GM23338 (cell line): ENCODE data around the gene MRGPRG. TPM values are rescaled to one million over a fixed set of nuclear protein-coding genes. Genes with fewer than 3 reads are reported as not detected.

ENCODE experiments used
- ATAC-seq: fragments of 200-7000 bp; cut with Tn5 transposase; 3 replicates; pipeline ENCODE4 v1.9.1; 2020
- DNase-seq: peaks from one replicate; pipeline ENCODE4 v3.0.0-alpha.2; 2015; ENCODE audit warnings: low spot score
- H2AFZ ChIP-seq: fragments of 200-600 bp; sonication (generic); 2 replicates; pipeline ENCODE4 v1.8.0; 2016; ENCODE audit warnings: antibody characterized with exemption, mild to moderate bottlenecking, moderate library complexity
- H3F3A ChIP-seq: fragments of 200-600 bp; sonication (generic); replicated peaks from 2 replicates; pipeline ENCODE4 v1.8.0; 2017; ENCODE audit warnings: antibody characterized with exemption, mixed run types, low read depth
- H3K27ac ChIP-seq: fragments of 200-600 bp; sonication (generic); 2 replicates; pipeline ENCODE4 v1.6.1; 2016; ENCODE audit warnings: low read depth
- H3K27me3 ChIP-seq: fragments of 200-600 bp; sonication (generic); 2 replicates; pipeline ENCODE4 v1.8.0; 2016; ENCODE audit warnings: mild to moderate bottlenecking, mixed run types, moderate library complexity; ENCODE audit not compliant: insufficient read depth
- H3K36me3 ChIP-seq: fragments of 200-600 bp; sonication (generic); 2 replicates; pipeline ENCODE4 v1.8.0; 2016; ENCODE audit warnings: mild to moderate bottlenecking; ENCODE audit not compliant: insufficient read depth
- H3K4me1 ChIP-seq: fragments of 200-600 bp; sonication (generic); 2 replicates; pipeline ENCODE4 v1.8.0; 2016; ENCODE audit warnings: mild to moderate bottlenecking, moderate library complexity; ENCODE audit not compliant: insufficient read depth
- H3K4me2 ChIP-seq: fragments of 200-600 bp; sonication (generic); 2 replicates; pipeline ENCODE4 v1.7.1; 2017; ENCODE audit warnings: mixed run types
- H3K4me3 ChIP-seq: fragments of 200-600 bp; sonication (generic); 2 replicates; pipeline ENCODE4 v1.6.1; 2016; ENCODE audit warnings: mixed run types
- H3K79me2 ChIP-seq: fragments of 200-600 bp; sonication (generic); replicated peaks from 2 replicates; pipeline ENCODE4 v1.8.0; 2017; ENCODE audit warnings: mild to moderate bottlenecking; ENCODE audit not compliant: insufficient read depth
- H3K9me2 ChIP-seq: fragments of 200-600 bp; sonication (generic); 2 replicates; pipeline ENCODE4 v1.8.0; 2017; ENCODE audit not compliant: insufficient read depth
- H4K20me1 ChIP-seq: fragments of 200-600 bp; sonication (generic); replicated peaks from 2 replicates; pipeline ENCODE4 v1.8.0; 2017; ENCODE audit warnings: mild to moderate bottlenecking; ENCODE audit not compliant: insufficient read depth
- H3K27ac Mint-ChIP-seq: 2 replicates; pipeline ENCODE4 v1.8.0; 2020; ENCODE audit warnings: inconsistent platforms, mild to moderate bottlenecking, moderate library complexity, mixed read lengths
- H3K27me3 Mint-ChIP-seq: 3 replicates; pipeline ENCODE4 v1.8.0; 2022; ENCODE audit warnings: low read depth, mild to moderate bottlenecking, moderate library complexity, mixed read lengths, inconsistent platforms; ENCODE audit not compliant: insufficient read depth, poor library complexity
- H3K36me3 Mint-ChIP-seq: 3 replicates; pipeline ENCODE4 v1.8.0; 2021; ENCODE audit warnings: low read depth, mild to moderate bottlenecking, inconsistent platforms, moderate library complexity, mixed read lengths
- H3K4me1 Mint-ChIP-seq: 3 replicates; pipeline ENCODE4 v1.8.0; 2020; ENCODE audit warnings: mild to moderate bottlenecking, inconsistent platforms, mixed read lengths
- H3K4me3 Mint-ChIP-seq: 3 replicates; pipeline ENCODE4 v1.8.0; 2021; ENCODE audit warnings: moderate library complexity, mild to moderate bottlenecking, inconsistent platforms, mixed read lengths
- H3K9me3 Mint-ChIP-seq: 3 replicates; pipeline ENCODE4 v1.8.0; 2020; ENCODE audit warnings: moderate library complexity, mild to moderate bottlenecking, inconsistent platforms, mixed read lengths
- JUNB ChIP-seq: IDR thresholded peaks from one replicate; pipeline ENCODE4 v1.6.1; 2016; ENCODE audit warnings: antibody characterized with exemption; ENCODE audit not compliant: unreplicated experiment
- NANOG ChIP-seq: IDR thresholded peaks from 2 replicates; pipeline ENCODE4 v1.6.1; 2016; ENCODE audit warnings: antibody characterized with exemption, borderline replicate concordance
- STAT1 ChIP-seq: IDR thresholded peaks from one replicate; pipeline ENCODE4 v1.6.1; 2016; ENCODE audit warnings: antibody characterized with exemption; ENCODE audit not compliant: unreplicated experiment
- ZNF114 ChIP-seq: fragments of 250-450 bp; sonication (Bioruptor Pico); IDR thresholded peaks from 2 replicates; pipeline ENCODE4 v1.5.0; 2020; ENCODE audit warnings: mild to moderate bottlenecking, moderate library complexity
- polyA plus RNA-seq: library from polyadenylated mRNA; unstranded; fragments of >200 nt; fragmentation: Nextera tagmentation; extraction: Ambion mirVana; gene quantifications from 2 replicates; pipeline ENCODE4 v1.2.1, GENCODE V29; 2016
- total RNA-seq: library from RNA; depleted of rRNA; stranded (reverse); fragments of >200 nt; shearing (Covaris generic); gene quantifications from 2 replicates; pipeline ENCODE4 v1.2.3, GENCODE V29; 2014
- TF ChIP-seq, protein P1 (sequence below): fragments of 250-450 bp; sonication (Bioruptor Pico); IDR thresholded peaks from 2 replicates; pipeline ENCODE4 v1.5.0; 2020; ENCODE audit warnings: mild to moderate bottlenecking, moderate library complexity
- TF ChIP-seq, protein P2 (sequence below): IDR thresholded peaks from one replicate; pipeline ENCODE4 v1.6.1; 2018; ENCODE audit warnings: antibody characterized with exemption; ENCODE audit not compliant: unreplicated experiment
- TF ChIP-seq, protein P3 (sequence below), 2 experiments: fragments of 200-600 bp in 1 of 2; sonication (generic) in 1 of 2; conservative IDR thresholded peaks; 2 replicates each; pipeline versions ENCODE4 v1.5.1 to v1.6.1; 2016 to 2017; ENCODE audit warnings: antibody characterized with exemption in 2 of 2, low read depth in 2 of 2, mild to moderate bottlenecking in 2 of 2, moderate library complexity in 1 of 2

Gene MRGPRG
- total and polyA plus RNA-seq, 2 experiments from 2014 or later = not detected

DNA sequence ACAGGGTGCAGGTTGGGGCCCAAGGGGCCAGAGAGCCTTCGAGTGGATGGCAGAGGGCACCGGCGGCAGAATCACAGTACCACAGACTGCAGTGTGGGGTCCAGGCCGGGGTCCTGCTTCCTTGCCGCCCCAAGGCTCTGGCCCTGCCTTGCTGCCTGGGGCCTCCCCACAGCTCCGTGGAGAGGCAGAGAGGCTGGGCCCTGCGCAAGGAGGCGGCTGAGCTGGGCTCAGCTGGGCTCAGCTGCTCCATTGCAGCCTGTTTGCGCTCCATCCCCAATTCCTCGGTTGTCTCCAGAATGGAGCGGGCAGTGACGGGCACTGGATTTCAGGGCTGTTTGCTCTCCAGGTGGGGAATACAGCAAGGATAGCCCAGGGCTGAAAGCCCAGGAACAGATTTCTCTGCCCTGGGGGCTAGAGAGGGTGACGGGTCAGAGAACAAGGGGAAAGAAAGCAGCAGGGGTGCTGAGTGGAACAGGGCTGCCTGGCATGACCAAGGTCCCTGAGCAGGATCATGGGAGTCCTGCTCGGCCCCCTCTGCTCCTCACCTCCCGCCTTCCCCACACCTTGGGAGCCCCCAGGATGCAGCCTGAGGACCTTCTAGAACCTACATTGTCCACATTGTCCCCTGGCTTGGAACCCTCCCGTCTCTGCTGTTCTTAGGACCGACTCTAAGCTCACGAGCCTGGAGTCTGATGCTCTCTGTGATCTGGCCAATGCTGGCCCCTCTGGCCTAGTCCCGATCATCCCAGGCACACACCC, 18.9 kb downstream of the MRGPRG start (continued):
- TF ChIP-seq, protein P1, sequence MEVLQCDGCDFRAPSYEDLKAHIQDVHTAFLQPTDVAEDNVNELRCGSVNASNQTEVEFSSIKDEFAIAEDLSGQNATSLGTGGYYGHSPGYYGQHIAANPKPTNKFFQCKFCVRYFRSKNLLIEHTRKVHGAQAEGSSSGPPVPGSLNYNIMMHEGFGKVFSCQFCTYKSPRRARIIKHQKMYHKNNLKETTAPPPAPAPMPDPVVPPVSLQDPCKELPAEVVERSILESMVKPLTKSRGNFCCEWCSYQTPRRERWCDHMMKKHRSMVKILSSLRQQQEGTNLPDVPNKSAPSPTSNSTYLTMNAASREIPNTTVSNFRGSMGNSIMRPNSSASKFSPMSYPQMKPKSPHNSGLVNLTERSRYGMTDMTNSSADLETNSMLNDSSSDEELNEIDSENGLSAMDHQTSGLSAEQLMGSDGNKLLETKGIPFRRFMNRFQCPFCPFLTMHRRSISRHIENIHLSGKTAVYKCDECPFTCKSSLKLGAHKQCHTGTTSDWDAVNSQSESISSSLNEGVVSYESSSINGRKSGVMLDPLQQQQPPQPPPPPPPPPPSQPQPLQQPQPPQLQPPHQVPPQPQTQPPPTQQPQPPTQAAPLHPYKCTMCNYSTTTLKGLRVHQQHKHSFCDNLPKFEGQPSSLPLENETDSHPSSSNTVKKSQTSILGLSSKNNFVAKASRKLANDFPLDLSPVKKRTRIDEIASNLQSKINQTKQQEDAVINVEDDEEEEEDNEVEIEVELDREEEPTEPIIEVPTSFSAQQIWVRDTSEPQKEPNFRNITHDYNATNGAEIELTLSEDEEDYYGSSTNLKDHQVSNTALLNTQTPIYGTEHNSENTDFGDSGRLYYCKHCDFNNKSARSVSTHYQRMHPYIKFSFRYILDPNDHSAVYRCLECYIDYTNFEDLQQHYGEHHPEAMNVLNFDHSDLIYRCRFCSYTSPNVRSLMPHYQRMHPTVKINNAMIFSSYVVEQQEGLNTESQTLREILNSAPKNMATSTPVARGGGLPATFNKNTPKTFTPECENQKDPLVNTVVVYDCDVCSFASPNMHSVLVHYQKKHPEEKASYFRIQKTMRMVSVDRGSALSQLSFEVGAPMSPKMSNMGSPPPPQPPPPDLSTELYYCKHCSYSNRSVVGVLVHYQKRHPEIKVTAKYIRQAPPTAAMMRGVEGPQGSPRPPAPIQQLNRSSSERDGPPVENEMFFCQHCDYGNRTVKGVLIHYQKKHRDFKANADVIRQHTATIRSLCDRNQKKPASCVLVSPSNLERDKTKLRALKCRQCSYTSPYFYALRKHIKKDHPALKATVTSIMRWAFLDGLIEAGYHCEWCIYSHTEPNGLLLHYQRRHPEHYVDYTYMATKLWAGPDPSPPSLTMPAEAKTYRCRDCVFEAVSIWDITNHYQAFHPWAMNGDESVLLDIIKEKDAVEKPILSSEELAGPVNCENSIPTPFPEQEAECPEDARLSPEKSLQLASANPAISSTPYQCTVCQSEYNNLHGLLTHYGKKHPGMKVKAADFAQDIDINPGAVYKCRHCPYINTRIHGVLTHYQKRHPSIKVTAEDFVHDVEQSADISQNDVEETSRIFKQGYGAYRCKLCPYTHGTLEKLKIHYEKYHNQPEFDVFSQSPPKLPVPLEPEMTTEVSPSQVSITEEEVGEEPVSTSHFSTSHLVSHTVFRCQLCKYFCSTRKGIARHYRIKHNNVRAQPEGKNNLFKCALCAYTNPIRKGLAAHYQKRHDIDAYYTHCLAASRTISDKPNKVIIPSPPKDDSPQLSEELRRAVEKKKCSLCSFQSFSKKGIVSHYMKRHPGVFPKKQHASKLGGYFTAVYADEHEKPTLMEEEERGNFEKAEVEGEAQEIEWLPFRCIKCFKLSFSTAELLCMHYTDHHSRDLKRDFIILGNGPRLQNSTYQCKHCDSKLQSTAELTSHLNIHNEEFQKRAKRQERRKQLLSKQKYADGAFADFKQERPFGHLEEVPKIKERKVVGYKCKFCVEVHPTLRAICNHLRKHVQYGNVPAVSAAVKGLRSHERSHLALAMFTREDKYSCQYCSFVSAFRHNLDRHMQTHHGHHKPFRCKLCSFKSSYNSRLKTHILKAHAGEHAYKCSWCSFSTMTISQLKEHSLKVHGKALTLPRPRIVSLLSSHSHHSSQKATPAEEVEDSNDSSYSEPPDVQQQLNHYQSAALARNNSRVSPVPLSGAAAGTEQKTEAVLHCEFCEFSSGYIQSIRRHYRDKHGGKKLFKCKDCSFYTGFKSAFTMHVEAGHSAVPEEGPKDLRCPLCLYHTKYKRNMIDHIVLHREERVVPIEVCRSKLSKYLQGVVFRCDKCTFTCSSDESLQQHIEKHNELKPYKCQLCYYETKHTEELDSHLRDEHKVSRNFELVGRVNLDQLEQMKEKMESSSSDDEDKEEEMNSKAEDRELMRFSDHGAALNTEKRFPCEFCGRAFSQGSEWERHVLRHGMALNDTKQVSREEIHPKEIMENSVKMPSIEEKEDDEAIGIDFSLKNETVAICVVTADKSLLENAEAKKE (CRISPR knock-in tag) = no peak

DNA sequence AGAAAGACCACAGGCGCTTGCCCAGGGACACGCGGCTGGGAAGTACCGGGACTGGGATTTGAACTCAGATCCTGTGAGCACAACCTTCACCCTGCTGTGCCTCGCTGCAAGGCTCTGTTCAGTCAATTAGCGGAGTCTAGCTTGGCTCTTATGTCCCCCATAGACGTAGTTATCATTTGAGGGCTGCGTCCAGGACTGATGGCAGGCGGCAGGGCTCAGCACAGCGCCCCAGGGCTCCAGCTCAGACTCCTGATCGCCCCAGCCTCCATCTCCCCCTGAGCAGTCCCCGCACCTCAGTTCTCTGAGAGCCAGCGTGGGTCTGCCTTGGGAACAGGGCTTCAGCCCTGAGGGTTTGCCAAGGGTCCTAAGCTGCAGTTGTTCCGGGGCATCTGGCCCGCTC, 19.8 kb downstream of the MRGPRG start:
- Histone ChIP-seq H4K20me1 (no peaks in the 10 kb centered on the region), H3K27me3 (peaks cover 22% of the 10 kb centered on the region), H3K79me2 (no peaks in the 10 kb centered on the region), H3K4me2 (no peak overlapping the region), H3F3A (no peaks in the 10 kb centered on the region), H3K36me3 (no peaks in the 10 kb centered on the region), H3K4me3 (no peak overlapping the region), H3K27ac (no peak overlapping the region), H3K9me2 (no peaks in the 10 kb centered on the region), H2AFZ (no peak overlapping the region), H3K4me1 (no peaks in the 10 kb centered on the region)
- no peak overlapping the region for H3K27ac Mint-ChIP-seq
- TF ChIP-seq, protein P2, sequence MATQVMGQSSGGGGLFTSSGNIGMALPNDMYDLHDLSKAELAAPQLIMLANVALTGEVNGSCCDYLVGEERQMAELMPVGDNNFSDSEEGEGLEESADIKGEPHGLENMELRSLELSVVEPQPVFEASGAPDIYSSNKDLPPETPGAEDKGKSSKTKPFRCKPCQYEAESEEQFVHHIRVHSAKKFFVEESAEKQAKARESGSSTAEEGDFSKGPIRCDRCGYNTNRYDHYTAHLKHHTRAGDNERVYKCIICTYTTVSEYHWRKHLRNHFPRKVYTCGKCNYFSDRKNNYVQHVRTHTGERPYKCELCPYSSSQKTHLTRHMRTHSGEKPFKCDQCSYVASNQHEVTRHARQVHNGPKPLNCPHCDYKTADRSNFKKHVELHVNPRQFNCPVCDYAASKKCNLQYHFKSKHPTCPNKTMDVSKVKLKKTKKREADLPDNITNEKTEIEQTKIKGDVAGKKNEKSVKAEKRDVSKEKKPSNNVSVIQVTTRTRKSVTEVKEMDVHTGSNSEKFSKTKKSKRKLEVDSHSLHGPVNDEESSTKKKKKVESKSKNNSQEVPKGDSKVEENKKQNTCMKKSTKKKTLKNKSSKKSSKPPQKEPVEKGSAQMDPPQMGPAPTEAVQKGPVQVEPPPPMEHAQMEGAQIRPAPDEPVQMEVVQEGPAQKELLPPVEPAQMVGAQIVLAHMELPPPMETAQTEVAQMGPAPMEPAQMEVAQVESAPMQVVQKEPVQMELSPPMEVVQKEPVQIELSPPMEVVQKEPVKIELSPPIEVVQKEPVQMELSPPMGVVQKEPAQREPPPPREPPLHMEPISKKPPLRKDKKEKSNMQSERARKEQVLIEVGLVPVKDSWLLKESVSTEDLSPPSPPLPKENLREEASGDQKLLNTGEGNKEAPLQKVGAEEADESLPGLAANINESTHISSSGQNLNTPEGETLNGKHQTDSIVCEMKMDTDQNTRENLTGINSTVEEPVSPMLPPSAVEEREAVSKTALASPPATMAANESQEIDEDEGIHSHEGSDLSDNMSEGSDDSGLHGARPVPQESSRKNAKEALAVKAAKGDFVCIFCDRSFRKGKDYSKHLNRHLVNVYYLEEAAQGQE = no peak
- TF ChIP-seq STAT1 = no peak
- TF ChIP-seq, protein P3, sequence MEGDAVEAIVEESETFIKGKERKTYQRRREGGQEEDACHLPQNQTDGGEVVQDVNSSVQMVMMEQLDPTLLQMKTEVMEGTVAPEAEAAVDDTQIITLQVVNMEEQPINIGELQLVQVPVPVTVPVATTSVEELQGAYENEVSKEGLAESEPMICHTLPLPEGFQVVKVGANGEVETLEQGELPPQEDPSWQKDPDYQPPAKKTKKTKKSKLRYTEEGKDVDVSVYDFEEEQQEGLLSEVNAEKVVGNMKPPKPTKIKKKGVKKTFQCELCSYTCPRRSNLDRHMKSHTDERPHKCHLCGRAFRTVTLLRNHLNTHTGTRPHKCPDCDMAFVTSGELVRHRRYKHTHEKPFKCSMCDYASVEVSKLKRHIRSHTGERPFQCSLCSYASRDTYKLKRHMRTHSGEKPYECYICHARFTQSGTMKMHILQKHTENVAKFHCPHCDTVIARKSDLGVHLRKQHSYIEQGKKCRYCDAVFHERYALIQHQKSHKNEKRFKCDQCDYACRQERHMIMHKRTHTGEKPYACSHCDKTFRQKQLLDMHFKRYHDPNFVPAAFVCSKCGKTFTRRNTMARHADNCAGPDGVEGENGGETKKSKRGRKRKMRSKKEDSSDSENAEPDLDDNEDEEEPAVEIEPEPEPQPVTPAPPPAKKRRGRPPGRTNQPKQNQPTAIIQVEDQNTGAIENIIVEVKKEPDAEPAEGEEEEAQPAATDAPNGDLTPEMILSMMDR (conservative IDR thresholded peaks at IDR 0.05; ENCODE audit: low read depth in 2 of 2) = no peak
- no peak for TF ChIP-seq JUNB
- no peak for TF ChIP-seq NANOG
- TF ChIP-seq ZNF114 (CRISPR knock-in tag) = no peak
- H3K27me3 Mint-ChIP-seq = peaks cover 30% of the 10 kb centered on the region
- peaks cover 13% of the 10 kb centered on the region for H3K4me1 Mint-ChIP-seq
- H3K36me3 Mint-ChIP-seq = no peaks in the 10 kb centered on the region
- H3K9me3 Mint-ChIP-seq = no peaks in the 10 kb centered on the region
- ATAC-seq (no peak), DNase-seq (no peak)
- no peak overlapping the region for H3K4me3 Mint-ChIP-seq
